B cell (primary cell): Measurements from ENCODE around the gene CPNE4. TPM values are rescaled to one million over a fixed set of nuclear protein-coding genes. Genes with fewer than 3 reads are reported as not detected.

Source experiments
- ATAC-seq: fragments of 200-7000 bp; cut with Tn5 transposase; one replicate; pipeline ENCODE4 v1.10.0; 2021; ENCODE audit warnings: low read depth, mild to moderate bottlenecking, moderate number of reproducible peaks, moderate library complexity
- CTCF ChIA-PET: fragments of 350-600 bp; sonication (Branson Sonifier 250); formaldehyde crosslinking; loops from one replicate; lab custom pipeline; 2021; ENCODE audit warnings: antibody characterized with exemption, inconsistent platforms; lab: Charles Lee
- POLR2A ChIA-PET: fragments of 350-600 bp; sonication (Branson Sonifier 250); formaldehyde crosslinking; loops from one replicate; lab custom pipeline; 2021; ENCODE audit warnings: antibody characterized with exemption; lab: Charles Lee
- DNase-seq: peaks from one replicate; pipeline ENCODE4 v3.0.0; 2013
- H2AFZ ChIP-seq: 2 replicates; pipeline ENCODE4 v1.6.1; 2012; ENCODE audit warnings: mild to moderate bottlenecking, low read depth, low read length; ENCODE audit not compliant: insufficient read depth, poor library complexity, severe bottlenecking
- H3K27ac ChIP-seq, 2 donors: 1 replicate in 1 of 2; 2 replicates in 1 of 2; pipeline ENCODE4 v1.5.1; 2012 to 2013; ENCODE audit warnings: low read length in 2 of 2, mild to moderate bottlenecking in 2 of 2, moderate library complexity in 1 of 2
- H3K27me3 ChIP-seq, 4 experiments: fragments of 200-600 bp in 1 of 4; sonication (generic) in 1 of 4; replicated peaks in 1 of 4; 1 replicate in 2 of 4; 2 replicates in 2 of 4; pipeline versions ENCODE4 v1.6.1 to v1.7.0; 2013 to 2016; ENCODE audit warnings: low read length in 3 of 4, mild to moderate bottlenecking in 2 of 4, mixed read lengths in 1 of 4, moderate library complexity in 1 of 4; ENCODE audit not compliant: insufficient read depth in 4 of 4, control insufficient read depth in 3 of 4; ENCODE audit errors: control extremely low read depth in 1 of 4
- H3K36me3 ChIP-seq, 2 experiments: replicated peaks in 1 of 2; 1 replicate in 1 of 2; 2 replicates in 1 of 2; pipeline versions ENCODE4 v1.6.1 to v1.7.1; 2013; ENCODE audit warnings: low read length in 1 of 2; ENCODE audit not compliant: insufficient read depth in 2 of 2, control insufficient read depth in 1 of 2; ENCODE audit errors: control extremely low read depth in 1 of 2, extremely low read depth in 1 of 2
- H3K4me1 ChIP-seq, 2 donors: fragments of 200-600 bp in 1 of 2; sonication (generic) in 1 of 2; 1 replicate in 1 of 2; 2 replicates in 1 of 2; pipeline versions ENCODE4 v1.5.1 to v1.6.1; 2013 to 2017; ENCODE audit warnings: low read length in 2 of 2; ENCODE audit not compliant: control insufficient read depth in 2 of 2, insufficient read depth in 2 of 2
- H3K4me2 ChIP-seq: replicated peaks from 2 replicates; pipeline ENCODE3; 2012; ENCODE audit warnings: mild to moderate bottlenecking, low read depth, low read length; ENCODE audit not compliant: poor library complexity, severe bottlenecking
- H3K4me3 ChIP-seq, 5 experiments: fragments of 200-600 bp in 1 of 5; sonication (generic) in 1 of 5; 1 replicate in 3 of 5; 2 replicates in 2 of 5; pipeline versions ENCODE4 v1.5.1 to v1.7.0; 2011 to 2016; ENCODE audit warnings: low read length in 4 of 5, mild to moderate bottlenecking in 4 of 5, low read depth in 2 of 5, control low read depth in 1 of 5, moderate library complexity in 1 of 5; ENCODE audit not compliant: insufficient read depth in 1 of 5; ENCODE audit errors: control extremely low read depth in 1 of 5, extremely low read depth in 1 of 5
- H3K79me2 ChIP-seq: fragments of 200-600 bp; sonication (generic); one replicate; pipeline ENCODE4 v1.6.0; 2016; ENCODE audit warnings: low read length; ENCODE audit not compliant: control insufficient read depth, insufficient read depth
- H3K9ac ChIP-seq: fragments of 200-600 bp; sonication (generic); 2 replicates; pipeline ENCODE4 v1.6.1; 2017; ENCODE audit warnings: mild to moderate bottlenecking, low read length, moderate library complexity
- H3K9me3 ChIP-seq, 3 donors: one replicate each; pipeline versions ENCODE4 v1.6.1 to v1.7.1; 2013; ENCODE audit warnings: low read length in 2 of 3; ENCODE audit not compliant: control insufficient read depth in 2 of 3, insufficient read depth in 1 of 3; ENCODE audit errors: control extremely low read depth in 1 of 3
- H4K20me1 ChIP-seq: 2 replicates; pipeline ENCODE4 v1.6.0; 2012; ENCODE audit warnings: mild to moderate bottlenecking, low read length; ENCODE audit not compliant: insufficient read depth, control insufficient read depth, poor library complexity, severe bottlenecking
- H3K27ac Mint-ChIP-seq: one replicate; pipeline ENCODE4 v1.8.0; 2021; ENCODE audit warnings: mixed read lengths
- H3K27me3 Mint-ChIP-seq: one replicate; pipeline ENCODE4 v1.8.0; 2021; ENCODE audit warnings: mixed read lengths
- H3K4me1 Mint-ChIP-seq: one replicate; pipeline ENCODE4 v1.8.0; 2021; ENCODE audit warnings: mixed read lengths
- H3K4me3 Mint-ChIP-seq: one replicate; pipeline ENCODE4 v1.8.0; 2021; ENCODE audit warnings: mixed read lengths
- H3K9me3 Mint-ChIP-seq: one replicate; pipeline ENCODE4 v1.8.0; 2022; ENCODE audit warnings: mixed read lengths; ENCODE audit not compliant: insufficient read depth
- CTCF ChIP-seq: fragments of 200-600 bp; IDR thresholded peaks from one replicate; pipeline ENCODE4 v1.8.0; 2022; ENCODE audit warnings: antibody characterized with exemption, mild to moderate bottlenecking
- EZH2 ChIP-seq: IDR thresholded peaks from 2 replicates; pipeline ENCODE4 v1.6.1; 2012; ENCODE audit warnings: borderline replicate concordance, low read depth, mild to moderate bottlenecking, moderate library complexity, low read length; ENCODE audit not compliant: insufficient read depth, poor library complexity, severe bottlenecking
- WGBS: methylation state at CpG from one replicate; pipeline ENCODE4 v1.1.5; 2013; ENCODE audit warnings: missing lambda C conversion rate; ENCODE audit not compliant: insufficient coverage; 5-methylcytosine and 5-hydroxymethylcytosine counted together
- intact Hi-C: fragments of 100-400 bp; cut with micrococcal nuclease; formaldehyde crosslinking; loops from one replicate; pipeline ENCODE4 v1.10.0; 2022
- polyA plus RNA-seq: library from polyadenylated mRNA; depleted of rRNA; stranded (reverse); fragments of >200 nt; gene quantifications from 2 replicates; pipeline ENCODE4 v1.2.3, GENCODE V29; 2012
- total RNA-seq, 2 donors: library from RNA; stranded (reverse); fragments of 120-200 nt in 1 of 2; gene quantifications; 1 replicate in 1 of 2; 2 replicates in 1 of 2; pipeline versions ENCODE4 v1.2.3 to v1.2.4, GENCODE V29; 2013 to 2022

CPNE4 gene
- total and polyA plus RNA-seq, 2 donors (not counting 1 experiment from before 2014, with no cell fraction given), result not detected

GRCh38 chr3:131957980-131958379 is 76.8 kb downstream of the CPNE4 start:
- Histone ChIP-seq H3K4me1 (no peaks in the 10 kb centered on the region), H3K79me2 (no peaks in the 10 kb centered on the region), H3K4me3 (no peak overlapping the region), H3K9me3 (no peaks in the 10 kb centered on the region), H3K27me3 (no peaks in the 10 kb centered on the region), H3K27ac (no peak overlapping the region), H3K4me2 (no peak overlapping the region), H3K36me3 (no peaks in the 10 kb centered on the region), H2AFZ (no peak overlapping the region), H4K20me1 (no peaks in the 10 kb centered on the region), H3K9ac (no peak overlapping the region)
- ATAC-seq (no peak), DNase-seq (no peak)
- intact Hi-C loops, result no loop called here
- CTCF ChIA-PET, result no interaction called here
- TF ChIP-seq EZH2, result no peak
- no peak for TF ChIP-seq CTCF
- Mint-ChIP-seq H3K9me3 (no peaks in the 10 kb centered on the region), H3K4me1 (no peaks in the 10 kb centered on the region), H3K27ac (no peak overlapping the region), H3K4me3 (no peak overlapping the region), H3K27me3 (no peaks in the 10 kb centered on the region)
- POLR2A ChIA-PET, result no interaction called here
- WGBS, result 100% methylated on average over 1 of the region's 1 CpG

- H3K9ac ChIP-seq, result no peak overlapping the region
- H3K4me1 Mint-ChIP-seq, result no peaks in the 10 kb centered on the region
- POLR2A ChIA-PET, result no interaction called here
- no peak overlapping the region for H3K4me2 ChIP-seq
- no peak overlapping the region for H3K27ac Mint-ChIP-seq
- H3K4me3 ChIP-seq, result no peak overlapping the region
- WGBS, result 83% methylated on average over 4 of the region's 5 CpGs
- intact Hi-C loops, result no loop called here
- no peak overlapping the region for H3K4me3 Mint-ChIP-seq
- no peaks in the 10 kb centered on the region for H4K20me1 ChIP-seq
- DNase-seq (no peak), ATAC-seq (no peak)
- H3K9me3 ChIP-seq, result no peaks in the 10 kb centered on the region
- no peak overlapping the region for H3K27ac ChIP-seq
- no peaks in the 10 kb centered on the region for H3K27me3 ChIP-seq
- H3K9me3 Mint-ChIP-seq, result no peaks in the 10 kb centered on the region
- H3K79me2 ChIP-seq, result no peaks in the 10 kb centered on the region
- CTCF ChIA-PET, result no interaction called here
- no peak overlapping the region for H2AFZ ChIP-seq
- H3K4me1 ChIP-seq, result no peaks in the 10 kb centered on the region
- no peak for TF ChIP-seq CTCF
- TF ChIP-seq EZH2, result no peak
- H3K36me3 ChIP-seq, result no peaks in the 10 kb centered on the region
- H3K27me3 Mint-ChIP-seq, result no peaks in the 10 kb centered on the region
These were observed 77.3 kb downstream of the CPNE4 start for GRCh38 chr3:131957511-131957910.
